Mucosa of rectum (tissue), 2 donors: ENCODE data around the gene OPA3.

Source experiments
- H3K27ac ChIP-seq, 2 donors: one replicate each; pipeline ENCODE4 v1.7.0; 2013; ENCODE audit warnings: inconsistent platforms in 2 of 2, low read depth in 2 of 2, low read length in 2 of 2
- H3K27me3 ChIP-seq, 2 donors: one replicate each; pipeline ENCODE4 v1.7.0; 2013; ENCODE audit warnings: low read length in 2 of 2; ENCODE audit not compliant: control insufficient read depth in 2 of 2, insufficient read depth in 2 of 2
- H3K36me3 ChIP-seq, 2 donors: one replicate each; pipeline ENCODE4 v1.7.0; 2013; ENCODE audit warnings: low read length in 2 of 2; ENCODE audit not compliant: control insufficient read depth in 2 of 2, insufficient read depth in 2 of 2
- H3K4me1 ChIP-seq, 2 donors: one replicate each; pipeline ENCODE4 v1.7.0; 2013; ENCODE audit warnings: low read length in 2 of 2, mild to moderate bottlenecking in 1 of 2; ENCODE audit not compliant: control insufficient read depth in 2 of 2, insufficient read depth in 2 of 2
- H3K4me3 ChIP-seq, 2 donors: one replicate each; pipeline ENCODE4 v1.7.0; 2013; ENCODE audit warnings: low read length in 2 of 2
- H3K9ac ChIP-seq, 2 donors: one replicate each; pipeline ENCODE4 v1.7.0; 2013; ENCODE audit warnings: low read length in 2 of 2, low read depth in 1 of 2, mild to moderate bottlenecking in 1 of 2
- H3K9me3 ChIP-seq, 2 donors: one replicate each; pipeline ENCODE4 v1.7.0; 2013; ENCODE audit warnings: low read length in 2 of 2; ENCODE audit not compliant: control insufficient read depth in 2 of 2
- donor health status: healthy.
- donor health status: Normal muscosa, but diverticular disease.

The OPA3 gene

GRCh38 chr19:45547965-45548609, 36.5 kb downstream of the OPA3 start:
- Histone ChIP-seq H3K4me1 (peaks cover 3 to 9% of the 10 kb centered on the region in 2 donors), H3K9me3 (no peaks in the 10 kb centered on the region), H3K4me3 (no peak overlapping the region), H3K27ac (peak overlapping the region; percentile 71 to 81), H3K9ac (peak overlapping the region in 1 of 2 donors; percentile 58), H3K27me3 (no peaks in the 10 kb centered on the region), H3K36me3 (peaks cover 0 to 1% of the 10 kb centered on the region in 2 donors)

- Histone ChIP-seq H3K36me3 (no peaks in the 10 kb centered on the region), H3K4me1 (peaks cover 3 to 9% of the 10 kb centered on the region in 2 donors), H3K4me3 (no peak overlapping the region), H3K27ac (no peak overlapping the region), H3K9ac (no peak overlapping the region), H3K27me3 (no peaks in the 10 kb centered on the region), H3K9me3 (no peaks in the 10 kb centered on the region)
Observed at GRCh38 chr19:45547211-45547770, 37.3 kb downstream of the OPA3 start.

- no peak overlapping the region for H3K27ac ChIP-seq
- no peaks in the 10 kb centered on the region for H3K4me1 ChIP-seq
- no peaks in the 10 kb centered on the region for H3K36me3 ChIP-seq
- H3K4me3 ChIP-seq, result no peak overlapping the region
- no peak overlapping the region for H3K9ac ChIP-seq
- H3K9me3 ChIP-seq, result no peaks in the 10 kb centered on the region
- H3K27me3 ChIP-seq, result no peaks in the 10 kb centered on the region
Observed at GRCh38 chr19:45542234-45542668, 42.4 kb downstream of the OPA3 start.

- Histone ChIP-seq H3K36me3 (no peaks in the 10 kb centered on the region), H3K27me3 (no peaks in the 10 kb centered on the region), H3K9me3 (no peaks in the 10 kb centered on the region), H3K4me3 (no peak overlapping the region), H3K9ac (no peak overlapping the region), H3K27ac (no peak overlapping the region), H3K4me1 (no peaks in the 10 kb centered on the region)
Observed at GRCh38 chr19:45539459-45539858, 45.1 kb downstream of the OPA3 start.

GRCh38 chr19:45531349-45531748, 53.3 kb downstream of the OPA3 start:
- Histone ChIP-seq H3K9ac (no peak overlapping the region), H3K27me3 (no peaks in the 10 kb centered on the region), H3K27ac (no peak overlapping the region), H3K4me1 (peaks cover 8 to 9% of the 10 kb centered on the region in 2 donors), H3K9me3 (no peaks in the 10 kb centered on the region), H3K36me3 (peaks cover 3% of the 10 kb centered on the region in 2 donors), H3K4me3 (no peak overlapping the region)

- H3K4me3 ChIP-seq, result peak overlapping the region; percentile 60 to 63
- peaks cover 15 to 16% of the 10 kb centered on the region in 2 donors for H3K36me3 ChIP-seq
- peaks cover 8 to 9% of the 10 kb centered on the region in 2 donors for H3K4me1 ChIP-seq
- H3K27ac ChIP-seq, result peak overlapping the region in 1 of 2 donors; percentile 9
- no peaks in the 10 kb centered on the region for H3K27me3 ChIP-seq
- H3K9me3 ChIP-seq, result no peaks in the 10 kb centered on the region
- H3K9ac ChIP-seq, result peak overlapping the region in 1 of 2 donors; percentile 72
Observed at GRCh38 chr19:45529420-45529785, 55.2 kb downstream of the OPA3 start.

GRCh38 chr19:45528744-45529419, 55.7 kb downstream of the OPA3 start:
- H3K27ac ChIP-seq, result peak overlapping the region; percentile 23 to 43
- H3K9ac ChIP-seq, result peak overlapping the region in 1 of 2 donors; percentile 72
- H3K4me1 ChIP-seq, result peaks cover 8 to 9% of the 10 kb centered on the region in 2 donors

GRCh38 chr19:45528149-45528743, 56.4 kb downstream of the OPA3 start:
- Histone ChIP-seq H3K27ac (peak overlapping the region; percentile 23 to 31), H3K9ac (no peak overlapping the region), H3K27me3 (no peaks in the 10 kb centered on the region), H3K4me1 (peaks cover 9 to 11% of the 10 kb centered on the region in 2 donors), H3K9me3 (no peaks in the 10 kb centered on the region), H3K4me3 (peak overlapping the region; percentile 60 to 63), H3K36me3 (peaks cover 23% of the 10 kb centered on the region in 2 donors)

More at GRCh38 chr19:45528744-45529419, 55.7 kb downstream of the OPA3 start:
- Histone ChIP-seq H3K27me3 (no peaks in the 10 kb centered on the region), H3K9me3 (no peaks in the 10 kb centered on the region), H3K4me3 (peak overlapping the region; percentile 60 to 63), H3K36me3 (peaks cover 20 to 21% of the 10 kb centered on the region in 2 donors)

GRCh38 chr19:45527731-45528130, 56.9 kb downstream of the OPA3 start:
- Histone ChIP-seq H3K27ac (peak overlapping the region; percentile 23 to 31), H3K4me3 (no peak overlapping the region)

GRCh38 chr19:45526971-45527370, 57.6 kb downstream of the OPA3 start:
- Histone ChIP-seq H3K36me3 (peaks cover 28 to 29% of the 10 kb centered on the region in 2 donors), H3K4me1 (peaks cover 9 to 12% of the 10 kb centered on the region in 2 donors), H3K9ac (no peak overlapping the region), H3K27ac (no peak overlapping the region), H3K27me3 (no peaks in the 10 kb centered on the region), H3K9me3 (no peaks in the 10 kb centered on the region), H3K4me3 (no peak overlapping the region)

More at GRCh38 chr19:45527731-45528130, 56.9 kb downstream of the OPA3 start:
- Histone ChIP-seq H3K36me3 (peaks cover 24 to 26% of the 10 kb centered on the region in 2 donors), H3K9ac (no peak overlapping the region), H3K27me3 (no peaks in the 10 kb centered on the region), H3K4me1 (peaks cover 9 to 11% of the 10 kb centered on the region in 2 donors), H3K9me3 (no peaks in the 10 kb centered on the region)
